LNCAP (cell line): ENCODE measurements around the gene C1QTNF6.

Experiments used
- CTCF ChIP-seq: fragments of 450-650 bp; IDR thresholded peaks from 2 replicates; pipeline ENCODE4 v1.5.1; 2017; ENCODE audit warnings: mild to moderate bottlenecking

Gene C1QTNF6

GRCh38 chr22:37193629-37194191 is 5.7 kb upstream of the C1QTNF6 start:
- no peak for TF ChIP-seq CTCF

- no peak for TF ChIP-seq CTCF
Observed at GRCh38 chr22:37192741-37193140, 4.7 kb upstream of the C1QTNF6 start.

- no peak for TF ChIP-seq CTCF
Observed at GRCh38 chr22:37192204-37192603, 4.2 kb upstream of the C1QTNF6 start.

GRCh38 chr22:37190262-37190780 is 2.3 kb upstream of the C1QTNF6 start:
- no peak for TF ChIP-seq CTCF

GRCh38 chr22:37188901-37189466 is 937 bp upstream of the C1QTNF6 start:
- no peak for TF ChIP-seq CTCF

- TF ChIP-seq CTCF = no peak
Observed at GRCh38 chr22:37187552-37187890, 526 bp downstream of the C1QTNF6 start.

- TF ChIP-seq CTCF = no peak
Observed at GRCh38 chr22:37186997-37187522, 987 bp downstream of the C1QTNF6 start.
